A172 (cell line): ENCODE results near the gene ESRRG. TPM values are rescaled to one million over a fixed set of nuclear protein-coding genes. Genes with fewer than 3 reads are reported as not detected.
"Not testable (repeated sequence)": the region's sequence is repeated elsewhere in the genome, so short reads cannot be mapped to it uniquely, and the experiment has no call there.

Experiments
- DNase-seq: peaks from one replicate; pipeline ENCODE4 v3.0.0-alpha.2; 2015; ENCODE audit warnings: low spot score
- total RNA-seq: library from RNA; depleted of rRNA; stranded (reverse); fragments of >200 nt; shearing (Covaris generic); gene quantifications from 2 replicates; pipeline ENCODE4 v1.2.3, GENCODE V29; 2014

Gene ESRRG
- total RNA-seq, 1 experiment from 2014 or later, result 0.02 TPM

DNA sequence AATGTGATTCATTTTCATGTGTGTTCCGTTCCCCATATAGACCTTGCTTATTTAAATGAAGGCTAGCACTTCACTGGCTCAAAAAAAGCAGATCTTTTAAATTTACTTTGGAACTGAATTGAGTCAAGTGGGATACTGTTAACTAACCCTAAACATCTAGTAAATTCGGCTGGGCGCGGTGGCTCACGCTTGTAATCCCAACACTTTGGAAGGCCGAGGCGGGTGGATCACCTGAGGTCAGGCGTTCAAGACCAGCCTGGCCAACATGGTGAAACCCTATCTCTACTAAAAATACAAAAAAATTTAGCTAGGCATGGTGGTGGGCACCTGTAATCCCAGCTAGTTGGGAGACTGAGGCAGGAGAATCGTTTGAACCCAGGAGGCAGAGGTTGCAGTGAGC lies 19.2 kb downstream of the ESRRG start:
- not testable (repeated sequence) for DNase-seq

GRCh38 chr1:216702170-216702569 lies 21.1 kb downstream of the ESRRG start:
- no peak for DNase-seq

DNA sequence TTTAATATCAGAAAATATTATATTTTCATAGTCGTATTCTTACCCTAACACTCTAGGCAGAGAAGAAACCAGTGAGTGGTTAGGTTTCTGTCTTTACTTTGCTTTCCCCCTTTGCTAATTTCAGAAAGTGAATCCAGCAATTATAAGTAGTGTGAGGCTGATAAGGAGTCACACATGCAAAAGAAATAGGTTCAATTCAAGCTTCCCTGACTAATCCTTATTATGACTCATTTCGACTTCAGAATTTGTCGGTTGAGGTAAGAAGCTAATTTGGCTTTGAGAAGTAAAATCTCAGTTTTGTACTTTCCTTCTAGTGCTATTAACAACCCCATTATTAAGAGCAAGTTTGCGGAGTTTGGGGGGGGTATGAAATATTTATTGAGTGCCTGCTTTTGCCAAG lies 22.4 kb downstream of the ESRRG start:
- peak; percentile 69 for DNase-seq

DNA sequence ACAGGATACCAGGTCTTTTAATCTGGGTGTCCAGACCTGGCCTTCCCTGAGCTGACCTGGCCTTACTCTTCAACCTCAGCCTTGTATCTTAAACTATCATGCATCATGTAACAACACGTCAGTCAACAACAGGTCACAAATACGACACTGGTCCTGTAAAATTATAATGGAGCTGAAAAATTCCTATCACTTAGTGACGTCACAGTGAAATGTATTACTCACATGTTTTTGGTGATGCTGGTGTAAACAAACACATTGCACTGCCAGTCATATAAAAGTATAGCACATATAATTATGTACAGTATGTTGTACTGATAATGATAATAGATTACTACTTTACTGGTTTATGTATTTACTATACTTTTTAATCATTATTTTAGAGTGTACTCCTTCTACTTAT lies 31.5 kb downstream of the ESRRG start:
- DNase-seq, result no peak

DNA sequence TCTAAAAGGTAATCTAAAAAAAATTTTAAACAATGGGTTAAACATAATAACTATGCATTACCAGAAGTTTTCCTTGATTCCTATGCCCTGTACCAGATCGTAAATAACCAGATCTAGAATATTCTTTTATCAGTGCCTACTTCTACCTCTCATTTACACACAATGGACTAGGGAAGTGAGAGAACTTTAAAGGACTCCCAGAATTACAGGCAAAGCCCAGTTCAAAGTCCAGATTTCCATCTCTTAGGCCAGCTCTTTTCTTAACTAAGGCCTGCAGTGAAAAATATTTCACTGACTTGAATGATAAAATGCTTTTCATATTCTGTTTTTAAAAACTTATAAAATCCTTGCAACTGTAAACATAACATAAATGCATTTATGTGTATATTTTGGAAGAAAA lies 32.6 kb downstream of the ESRRG start:
- DNase-seq, result no peak

DNA sequence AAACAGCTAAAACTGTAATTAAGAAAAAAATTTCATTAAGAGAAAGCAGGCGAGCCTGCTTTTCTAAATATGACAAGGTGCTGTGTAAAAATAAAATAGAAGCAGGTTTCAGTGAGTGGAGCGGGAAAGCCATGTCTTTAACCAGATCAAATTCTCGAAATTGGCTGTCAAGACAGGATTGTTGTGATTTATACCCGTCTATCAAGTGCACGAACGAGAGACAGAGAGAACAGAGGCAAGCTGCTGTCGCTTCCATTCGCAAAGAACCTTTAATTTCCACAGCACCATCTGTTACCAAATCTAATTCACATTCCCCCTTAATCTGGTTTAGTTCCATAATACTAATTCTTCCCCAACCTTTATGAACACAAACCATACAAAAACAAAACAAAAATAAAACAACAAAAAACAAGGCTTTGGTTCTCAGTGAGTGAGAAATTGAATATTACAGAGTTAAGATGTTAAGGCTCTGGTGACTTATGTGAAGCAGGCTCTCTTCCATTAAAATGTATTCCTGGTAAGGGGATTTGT lies 35.0 kb downstream of the ESRRG start:
- no peak for DNase-seq

DNA sequence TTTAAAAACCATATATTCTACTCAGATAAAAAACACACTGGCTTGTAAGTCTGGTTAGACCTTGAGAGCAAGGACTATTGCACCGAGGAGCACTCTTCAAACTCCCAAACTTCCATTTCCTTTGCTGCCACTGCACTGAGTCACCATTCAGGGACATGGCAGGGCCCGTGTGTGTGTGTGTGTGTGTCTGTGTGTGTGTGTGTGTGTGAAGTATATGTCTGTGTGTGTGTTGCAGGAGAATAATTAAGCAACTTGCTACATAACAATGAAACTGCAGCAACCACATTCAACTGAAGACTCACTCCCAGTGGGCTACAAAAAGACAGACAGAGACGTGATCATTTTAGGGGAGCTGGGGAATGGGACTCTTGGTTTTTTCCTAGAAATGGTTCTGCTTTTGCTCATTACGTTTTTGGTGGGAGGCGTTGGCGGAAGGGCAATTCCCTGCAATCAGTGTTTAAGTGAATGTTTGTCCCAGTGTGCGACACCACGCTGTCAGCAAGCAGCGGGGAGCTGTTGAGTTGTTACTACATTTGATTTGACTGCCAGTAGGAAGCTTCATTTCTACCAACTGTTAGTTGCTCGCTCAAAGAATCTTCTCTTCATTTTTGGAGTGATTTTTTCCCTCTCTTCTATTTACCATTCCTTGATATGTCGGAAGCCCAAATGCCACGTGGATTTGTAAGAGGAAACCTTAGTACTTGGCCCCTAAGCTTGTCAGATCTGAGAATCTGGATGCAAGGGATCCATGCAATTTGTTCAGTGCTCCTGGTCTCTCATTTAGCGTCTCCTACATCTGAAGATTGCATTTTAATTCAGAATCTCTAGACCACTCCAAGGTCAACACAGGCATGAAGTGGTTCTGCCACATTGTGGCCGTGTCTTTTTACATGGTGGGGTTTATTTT lies 36.1 kb downstream of the ESRRG start:
- peak; percentile 34 for DNase-seq

DNA sequence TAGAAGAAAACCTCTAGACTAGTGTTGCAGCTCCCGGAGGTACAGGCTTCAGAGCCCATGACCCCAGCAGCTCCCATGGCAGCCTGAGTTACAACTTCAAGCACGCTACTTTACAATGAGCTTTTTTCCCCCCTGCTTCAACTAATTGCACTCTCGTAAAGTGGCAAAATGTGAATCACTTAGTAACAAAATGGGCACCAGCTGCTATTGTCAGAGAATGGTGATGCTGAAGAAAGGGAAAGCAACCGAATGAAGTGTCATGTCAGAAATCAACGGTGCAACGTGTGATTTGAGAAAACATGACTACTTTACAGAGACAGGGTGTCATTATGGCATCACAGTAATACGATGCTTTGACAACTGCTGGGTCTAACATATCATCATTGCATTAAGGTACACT lies 40.5 kb downstream of the ESRRG start:
- no peak for DNase-seq

GRCh38 chr1:216679108-216679507 lies 44.1 kb downstream of the ESRRG start:
- DNase-seq, result no peak

DNA sequence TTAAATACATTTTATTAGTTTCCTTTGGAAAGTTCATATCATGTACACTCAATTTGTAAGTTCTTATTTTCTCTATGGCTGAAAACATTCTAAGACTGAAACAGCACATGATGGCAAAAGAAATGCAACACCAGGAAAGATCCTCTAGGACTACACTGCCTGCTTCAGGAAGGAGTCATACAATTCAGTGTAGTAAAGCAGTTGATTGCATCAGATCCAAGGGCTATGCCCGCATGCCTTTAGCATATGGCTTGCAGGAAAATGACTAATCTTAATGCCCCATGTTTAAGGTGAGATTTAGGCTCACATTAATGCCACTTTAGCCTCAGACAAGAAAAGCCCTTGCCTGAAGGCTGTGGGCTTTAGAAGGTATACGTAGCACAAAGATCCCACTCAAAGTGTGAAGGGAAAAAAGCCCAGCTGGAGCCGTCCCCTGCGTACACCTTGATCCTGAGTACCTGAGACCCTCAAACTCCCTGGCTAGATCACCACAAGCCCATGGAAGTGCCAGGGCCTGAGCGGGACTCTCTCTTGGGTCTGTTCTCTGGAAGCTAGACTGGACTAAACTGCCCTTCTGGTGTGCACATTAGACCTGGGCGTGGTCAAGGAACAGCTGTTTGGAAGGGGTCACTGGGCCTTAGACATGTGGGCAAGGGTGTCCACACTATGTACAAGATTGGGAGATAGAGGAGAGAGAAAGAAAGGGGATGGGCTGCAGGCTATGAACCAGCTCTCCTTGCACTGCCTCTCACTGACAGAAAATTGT lies 52.9 kb downstream of the ESRRG start:
- DNase-seq, result peak; percentile 30

DNA sequence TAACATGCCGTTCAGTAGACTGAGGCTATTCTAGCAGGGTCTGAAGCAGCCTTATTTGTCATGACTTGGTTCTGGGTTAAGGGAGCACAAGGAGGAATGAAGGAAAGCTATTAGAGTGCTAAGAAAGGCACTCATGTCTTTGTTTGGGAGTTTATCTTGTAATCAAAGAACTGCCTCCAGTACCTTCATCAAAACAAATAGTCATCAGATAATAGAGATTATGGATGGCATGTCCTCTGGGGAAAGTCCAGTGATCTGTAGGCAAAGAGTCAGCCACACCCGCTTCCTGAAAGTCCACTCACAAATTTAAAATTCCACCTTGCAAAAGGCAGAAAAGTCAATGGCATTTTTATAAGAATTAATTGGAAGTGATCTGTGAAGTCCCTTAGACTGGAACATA lies 56.8 kb downstream of the ESRRG start:
- DNase-seq, result no peak

DNA sequence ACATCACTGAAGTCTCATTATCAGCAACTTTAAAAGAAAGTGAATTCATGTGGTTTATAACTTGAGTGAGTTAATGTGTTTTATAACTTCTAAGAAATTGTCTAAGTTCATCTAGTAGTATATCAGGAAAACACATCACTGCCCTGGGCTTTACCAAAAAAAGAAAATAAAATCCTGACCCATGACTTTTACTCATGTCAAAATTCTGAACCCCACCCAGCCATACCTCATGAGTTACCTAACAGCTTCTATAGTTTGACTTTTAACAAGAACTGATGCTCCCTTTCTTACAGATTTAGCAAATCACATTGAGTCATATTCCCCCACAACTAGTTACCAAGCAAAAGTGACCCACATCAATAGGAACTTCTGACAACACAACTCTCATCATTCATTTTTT lies 57.4 kb downstream of the ESRRG start:
- no peak for DNase-seq

- no peak for DNase-seq
Measured at GRCh38 chr1:216665406-216665805, 57.8 kb downstream of the ESRRG start.

DNA sequence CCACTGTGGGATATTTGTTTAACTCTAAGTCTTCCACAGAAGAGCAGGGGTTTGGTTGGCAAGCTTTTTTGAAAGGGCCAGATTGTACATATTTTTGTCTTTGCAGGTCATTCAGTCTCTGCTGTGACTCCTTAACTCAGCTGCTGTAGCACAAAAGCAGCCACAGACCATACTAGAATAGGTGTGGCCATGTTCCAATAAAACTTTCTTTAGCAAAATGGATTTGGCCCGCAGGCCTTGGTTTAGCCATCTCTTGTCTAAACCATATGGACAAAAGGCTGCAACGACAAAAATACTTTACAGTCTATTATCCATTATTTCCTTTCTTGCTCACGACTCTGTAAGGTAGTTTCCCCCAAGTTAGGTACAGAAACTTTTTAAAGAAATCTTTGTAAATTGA lies 60.5 kb downstream of the ESRRG start:
- no peak for DNase-seq

- DNase-seq, result no peak
Measured at GRCh38 chr1:216660561-216660960, 62.7 kb downstream of the ESRRG start.

GRCh38 chr1:216653001-216653400 lies 70.2 kb downstream of the ESRRG start:
- DNase-seq, result no peak

DNA sequence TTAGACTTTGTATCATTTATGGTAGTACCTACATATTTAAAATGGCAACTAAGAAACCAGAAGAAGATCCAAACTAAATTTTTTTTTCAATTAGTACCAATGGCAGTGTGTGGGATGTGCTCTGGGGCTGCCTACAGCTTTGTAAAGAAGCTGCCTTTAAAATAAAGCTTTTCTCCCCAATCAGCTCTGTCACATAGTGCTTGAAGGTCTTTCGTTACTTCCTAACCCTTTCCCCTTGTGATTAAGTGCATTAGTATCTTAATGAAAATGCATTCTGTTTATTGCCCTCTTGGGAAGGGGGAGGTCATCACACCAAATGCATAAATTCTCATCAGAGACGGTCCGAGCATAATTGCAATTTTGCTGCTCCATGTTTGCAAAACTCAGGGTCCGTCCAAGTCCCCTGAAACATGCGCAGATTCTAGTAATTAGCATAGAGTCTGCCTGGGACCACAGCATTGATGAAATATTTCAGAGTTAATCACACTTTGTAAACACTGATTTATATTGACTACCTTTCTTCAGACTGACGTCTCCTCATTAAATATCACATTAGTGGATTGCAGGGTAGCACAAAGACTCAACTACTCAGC lies 71.3 kb downstream of the ESRRG start:
- DNase-seq, result no peak

- no peak for DNase-seq
Measured at GRCh38 chr1:216643176-216643575, 80.1 kb downstream of the ESRRG start.

DNA sequence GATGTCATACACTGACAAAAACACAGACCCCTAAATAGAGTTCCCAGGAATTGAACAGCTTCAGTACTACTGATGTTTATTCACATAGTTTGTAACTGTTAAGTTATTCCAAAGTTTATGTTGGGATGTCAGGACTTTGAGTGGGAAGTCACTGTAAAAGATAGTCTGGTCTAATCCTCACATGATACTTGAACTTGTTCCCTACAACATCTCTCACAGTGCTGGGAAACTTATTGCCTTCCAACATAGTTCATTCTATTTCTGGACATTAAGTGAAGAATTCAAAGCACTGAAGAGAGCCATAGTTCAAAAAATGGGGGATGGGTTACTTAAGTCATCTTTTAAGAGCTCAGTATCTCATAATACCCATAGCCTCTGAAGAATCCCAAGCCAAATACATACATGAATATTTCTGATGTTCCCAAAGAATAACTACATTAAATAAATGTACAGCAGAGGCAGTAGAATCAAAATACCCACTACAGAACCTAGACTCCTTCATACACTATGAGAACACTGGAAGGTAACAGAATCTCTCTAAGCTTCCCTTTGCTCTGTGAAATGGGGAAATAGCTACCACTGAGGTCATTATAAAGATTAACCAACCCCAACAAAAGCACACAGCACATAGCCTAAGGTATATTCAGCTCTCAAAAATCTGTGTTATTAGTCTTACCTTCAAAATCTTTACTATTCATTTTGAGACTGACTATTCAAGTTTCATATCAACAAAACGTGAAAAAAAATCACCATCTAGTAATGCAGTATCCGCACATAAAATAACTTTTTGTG lies 81.4 kb downstream of the ESRRG start:
- DNase-seq, result no peak

DNA sequence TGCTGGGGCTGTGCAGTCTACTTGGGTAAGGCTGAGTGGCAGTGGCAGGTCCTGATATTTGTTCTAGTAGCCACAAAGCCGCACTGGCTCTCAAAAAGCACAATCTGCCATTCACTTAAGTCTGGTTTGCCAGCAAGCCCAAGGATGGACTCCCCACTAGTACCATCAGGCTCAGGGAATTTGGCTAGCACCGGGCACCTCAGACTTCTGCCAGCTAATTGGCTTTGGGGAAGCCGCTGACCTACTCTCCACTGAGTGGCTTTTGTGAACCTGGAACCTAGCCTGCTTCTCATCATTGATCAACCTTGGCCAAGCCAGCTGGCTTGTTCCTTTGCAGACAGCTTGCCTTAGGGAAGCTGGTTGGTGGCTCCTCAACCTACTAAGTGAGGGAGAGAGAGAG lies 83.1 kb downstream of the ESRRG start:
- no peak for DNase-seq

GRCh38 chr1:216632980-216633379 lies 90.2 kb downstream of the ESRRG start:
- DNase-seq, result no peak

DNA sequence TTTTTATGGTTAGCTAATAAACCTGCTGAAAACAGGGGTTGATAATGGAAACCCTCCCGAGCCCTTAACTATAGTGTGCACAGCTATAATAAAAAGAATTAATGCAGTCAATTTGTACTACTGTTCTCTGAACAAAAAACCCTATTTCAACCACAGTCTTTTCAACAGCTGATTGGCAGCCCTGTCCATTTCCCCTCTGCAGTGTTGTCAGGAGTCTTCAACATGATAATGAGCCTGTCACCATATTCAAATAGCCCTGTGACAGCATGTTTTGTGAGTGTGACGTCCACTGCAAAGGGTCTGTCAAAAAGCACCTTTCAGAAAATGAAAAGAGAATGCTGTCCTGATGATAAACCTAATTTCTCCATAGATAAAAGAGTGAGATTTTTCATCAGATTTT lies 92.7 kb downstream of the ESRRG start:
- no peak for DNase-seq
